B cell (primary cell): ENCODE data around the gene CFAP61. TPM values are rescaled to one million over a fixed set of nuclear protein-coding genes. Genes with fewer than 3 reads are reported as not detected.

ENCODE experiments used
- ATAC-seq: fragments of 200-7000 bp; cut with Tn5 transposase; one replicate; pipeline ENCODE4 v1.10.0; 2021; ENCODE audit warnings: low read depth, mild to moderate bottlenecking, moderate number of reproducible peaks, moderate library complexity
- CTCF ChIA-PET: fragments of 350-600 bp; sonication (Branson Sonifier 250); formaldehyde crosslinking; loops from one replicate; lab custom pipeline; 2021; ENCODE audit warnings: antibody characterized with exemption, inconsistent platforms; lab: Charles Lee
- POLR2A ChIA-PET: fragments of 350-600 bp; sonication (Branson Sonifier 250); formaldehyde crosslinking; loops from one replicate; lab custom pipeline; 2021; ENCODE audit warnings: antibody characterized with exemption; lab: Charles Lee
- DNase-seq: peaks from one replicate; pipeline ENCODE4 v3.0.0; 2013
- H2AFZ ChIP-seq: 2 replicates; pipeline ENCODE4 v1.6.1; 2012; ENCODE audit warnings: mild to moderate bottlenecking, low read depth, low read length; ENCODE audit not compliant: insufficient read depth, poor library complexity, severe bottlenecking
- H3K27ac ChIP-seq, 2 donors: 1 replicate in 1 of 2; 2 replicates in 1 of 2; pipeline ENCODE4 v1.5.1; 2012 to 2013; ENCODE audit warnings: low read length in 2 of 2, mild to moderate bottlenecking in 2 of 2, moderate library complexity in 1 of 2
- H3K27me3 ChIP-seq, 4 experiments: fragments of 200-600 bp in 1 of 4; sonication (generic) in 1 of 4; replicated peaks in 1 of 4; 1 replicate in 2 of 4; 2 replicates in 2 of 4; pipeline versions ENCODE4 v1.6.1 to v1.7.0; 2013 to 2016; ENCODE audit warnings: low read length in 3 of 4, mild to moderate bottlenecking in 2 of 4, mixed read lengths in 1 of 4, moderate library complexity in 1 of 4; ENCODE audit not compliant: insufficient read depth in 4 of 4, control insufficient read depth in 3 of 4; ENCODE audit errors: control extremely low read depth in 1 of 4
- H3K36me3 ChIP-seq, 2 experiments: replicated peaks in 1 of 2; 1 replicate in 1 of 2; 2 replicates in 1 of 2; pipeline versions ENCODE4 v1.6.1 to v1.7.1; 2013; ENCODE audit warnings: low read length in 1 of 2; ENCODE audit not compliant: insufficient read depth in 2 of 2, control insufficient read depth in 1 of 2; ENCODE audit errors: control extremely low read depth in 1 of 2, extremely low read depth in 1 of 2
- H3K4me1 ChIP-seq, 2 donors: fragments of 200-600 bp in 1 of 2; sonication (generic) in 1 of 2; 1 replicate in 1 of 2; 2 replicates in 1 of 2; pipeline versions ENCODE4 v1.5.1 to v1.6.1; 2013 to 2017; ENCODE audit warnings: low read length in 2 of 2; ENCODE audit not compliant: control insufficient read depth in 2 of 2, insufficient read depth in 2 of 2
- H3K4me2 ChIP-seq: replicated peaks from 2 replicates; pipeline ENCODE3; 2012; ENCODE audit warnings: mild to moderate bottlenecking, low read depth, low read length; ENCODE audit not compliant: poor library complexity, severe bottlenecking
- H3K4me3 ChIP-seq, 5 experiments: fragments of 200-600 bp in 1 of 5; sonication (generic) in 1 of 5; 1 replicate in 3 of 5; 2 replicates in 2 of 5; pipeline versions ENCODE4 v1.5.1 to v1.7.0; 2011 to 2016; ENCODE audit warnings: low read length in 4 of 5, mild to moderate bottlenecking in 4 of 5, low read depth in 2 of 5, control low read depth in 1 of 5, moderate library complexity in 1 of 5; ENCODE audit not compliant: insufficient read depth in 1 of 5; ENCODE audit errors: control extremely low read depth in 1 of 5, extremely low read depth in 1 of 5
- H3K79me2 ChIP-seq: fragments of 200-600 bp; sonication (generic); one replicate; pipeline ENCODE4 v1.6.0; 2016; ENCODE audit warnings: low read length; ENCODE audit not compliant: control insufficient read depth, insufficient read depth
- H3K9ac ChIP-seq: fragments of 200-600 bp; sonication (generic); 2 replicates; pipeline ENCODE4 v1.6.1; 2017; ENCODE audit warnings: mild to moderate bottlenecking, low read length, moderate library complexity
- H3K9me3 ChIP-seq, 3 donors: one replicate each; pipeline versions ENCODE4 v1.6.1 to v1.7.1; 2013; ENCODE audit warnings: low read length in 2 of 3; ENCODE audit not compliant: control insufficient read depth in 2 of 3, insufficient read depth in 1 of 3; ENCODE audit errors: control extremely low read depth in 1 of 3
- H4K20me1 ChIP-seq: 2 replicates; pipeline ENCODE4 v1.6.0; 2012; ENCODE audit warnings: mild to moderate bottlenecking, low read length; ENCODE audit not compliant: insufficient read depth, control insufficient read depth, poor library complexity, severe bottlenecking
- H3K27ac Mint-ChIP-seq: one replicate; pipeline ENCODE4 v1.8.0; 2021; ENCODE audit warnings: mixed read lengths
- H3K27me3 Mint-ChIP-seq: one replicate; pipeline ENCODE4 v1.8.0; 2021; ENCODE audit warnings: mixed read lengths
- H3K4me1 Mint-ChIP-seq: one replicate; pipeline ENCODE4 v1.8.0; 2021; ENCODE audit warnings: mixed read lengths
- H3K4me3 Mint-ChIP-seq: one replicate; pipeline ENCODE4 v1.8.0; 2021; ENCODE audit warnings: mixed read lengths
- H3K9me3 Mint-ChIP-seq: one replicate; pipeline ENCODE4 v1.8.0; 2022; ENCODE audit warnings: mixed read lengths; ENCODE audit not compliant: insufficient read depth
- EZH2 ChIP-seq: IDR thresholded peaks from 2 replicates; pipeline ENCODE4 v1.6.1; 2012; ENCODE audit warnings: borderline replicate concordance, low read depth, mild to moderate bottlenecking, moderate library complexity, low read length; ENCODE audit not compliant: insufficient read depth, poor library complexity, severe bottlenecking
- WGBS: methylation state at CpG from one replicate; pipeline ENCODE4 v1.1.5; 2013; ENCODE audit warnings: missing lambda C conversion rate; ENCODE audit not compliant: insufficient coverage; 5-methylcytosine and 5-hydroxymethylcytosine counted together
- intact Hi-C: fragments of 100-400 bp; cut with micrococcal nuclease; formaldehyde crosslinking; loops from one replicate; pipeline ENCODE4 v1.10.0; 2022
- polyA plus RNA-seq: library from polyadenylated mRNA; depleted of rRNA; stranded (reverse); fragments of >200 nt; gene quantifications from 2 replicates; pipeline ENCODE4 v1.2.3, GENCODE V29; 2012
- total RNA-seq, 2 donors: library from RNA; stranded (reverse); fragments of 120-200 nt in 1 of 2; gene quantifications; 1 replicate in 1 of 2; 2 replicates in 1 of 2; pipeline versions ENCODE4 v1.2.3 to v1.2.4, GENCODE V29; 2013 to 2022
- TF ChIP-seq, protein P1 (sequence below): fragments of 200-600 bp; IDR thresholded peaks from one replicate; pipeline ENCODE4 v1.8.0; 2022; ENCODE audit warnings: antibody characterized with exemption, mild to moderate bottlenecking

Gene CFAP61
- total and polyA plus RNA-seq, 2 donors (not counting 1 experiment from before 2014, with no cell fraction given) = not detected

DNA sequence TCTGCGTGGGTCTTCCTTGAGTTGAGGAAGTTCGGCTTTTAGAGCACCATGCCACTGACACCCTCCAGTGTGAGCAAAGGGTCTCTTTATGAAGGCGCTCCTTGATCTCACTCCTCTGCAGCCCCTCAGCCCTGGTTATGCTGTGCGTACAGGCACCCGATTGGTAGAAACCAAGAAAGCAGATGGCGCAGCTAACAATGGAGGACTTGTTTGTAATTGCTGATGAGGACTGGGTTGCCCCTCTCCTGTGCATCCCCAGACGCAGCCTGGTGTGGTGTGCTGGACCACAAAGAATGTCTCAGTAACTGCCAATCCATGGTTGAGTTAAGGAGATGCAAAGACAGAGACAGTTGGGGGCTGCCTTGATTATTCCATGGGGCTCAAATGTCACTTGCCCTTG lies 345.8 kb downstream of the CFAP61 start:
- Mint-ChIP-seq H3K4me1 (no peaks in the 10 kb centered on the region), H3K27me3 (no peaks in the 10 kb centered on the region), H3K9me3 (no peaks in the 10 kb centered on the region), H3K27ac (no peak overlapping the region), H3K4me3 (no peak overlapping the region)
- TF ChIP-seq, protein P1, sequence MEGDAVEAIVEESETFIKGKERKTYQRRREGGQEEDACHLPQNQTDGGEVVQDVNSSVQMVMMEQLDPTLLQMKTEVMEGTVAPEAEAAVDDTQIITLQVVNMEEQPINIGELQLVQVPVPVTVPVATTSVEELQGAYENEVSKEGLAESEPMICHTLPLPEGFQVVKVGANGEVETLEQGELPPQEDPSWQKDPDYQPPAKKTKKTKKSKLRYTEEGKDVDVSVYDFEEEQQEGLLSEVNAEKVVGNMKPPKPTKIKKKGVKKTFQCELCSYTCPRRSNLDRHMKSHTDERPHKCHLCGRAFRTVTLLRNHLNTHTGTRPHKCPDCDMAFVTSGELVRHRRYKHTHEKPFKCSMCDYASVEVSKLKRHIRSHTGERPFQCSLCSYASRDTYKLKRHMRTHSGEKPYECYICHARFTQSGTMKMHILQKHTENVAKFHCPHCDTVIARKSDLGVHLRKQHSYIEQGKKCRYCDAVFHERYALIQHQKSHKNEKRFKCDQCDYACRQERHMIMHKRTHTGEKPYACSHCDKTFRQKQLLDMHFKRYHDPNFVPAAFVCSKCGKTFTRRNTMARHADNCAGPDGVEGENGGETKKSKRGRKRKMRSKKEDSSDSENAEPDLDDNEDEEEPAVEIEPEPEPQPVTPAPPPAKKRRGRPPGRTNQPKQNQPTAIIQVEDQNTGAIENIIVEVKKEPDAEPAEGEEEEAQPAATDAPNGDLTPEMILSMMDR = no peak
- no peak for TF ChIP-seq EZH2
- CTCF ChIA-PET = no interaction called here
- Histone ChIP-seq H3K27me3 (no peaks in the 10 kb centered on the region), H3K4me1 (no peaks in the 10 kb centered on the region), H3K9me3 (no peaks in the 10 kb centered on the region), H3K27ac (no peak overlapping the region), H3K9ac (no peak overlapping the region), H2AFZ (no peak overlapping the region), H3K4me3 (no peak overlapping the region), H3K79me2 (no peaks in the 10 kb centered on the region), H4K20me1 (no peaks in the 10 kb centered on the region), H3K36me3 (peaks cover 0 to 3% of the 10 kb centered on the region in 2 experiments), H3K4me2 (no peak overlapping the region)
- ATAC-seq (no peak), DNase-seq (no peak)
- intact Hi-C loops = no loop called here
- WGBS = 94% methylated on average over 6 of the region's 7 CpGs
- POLR2A ChIA-PET = no interaction called here

DNA sequence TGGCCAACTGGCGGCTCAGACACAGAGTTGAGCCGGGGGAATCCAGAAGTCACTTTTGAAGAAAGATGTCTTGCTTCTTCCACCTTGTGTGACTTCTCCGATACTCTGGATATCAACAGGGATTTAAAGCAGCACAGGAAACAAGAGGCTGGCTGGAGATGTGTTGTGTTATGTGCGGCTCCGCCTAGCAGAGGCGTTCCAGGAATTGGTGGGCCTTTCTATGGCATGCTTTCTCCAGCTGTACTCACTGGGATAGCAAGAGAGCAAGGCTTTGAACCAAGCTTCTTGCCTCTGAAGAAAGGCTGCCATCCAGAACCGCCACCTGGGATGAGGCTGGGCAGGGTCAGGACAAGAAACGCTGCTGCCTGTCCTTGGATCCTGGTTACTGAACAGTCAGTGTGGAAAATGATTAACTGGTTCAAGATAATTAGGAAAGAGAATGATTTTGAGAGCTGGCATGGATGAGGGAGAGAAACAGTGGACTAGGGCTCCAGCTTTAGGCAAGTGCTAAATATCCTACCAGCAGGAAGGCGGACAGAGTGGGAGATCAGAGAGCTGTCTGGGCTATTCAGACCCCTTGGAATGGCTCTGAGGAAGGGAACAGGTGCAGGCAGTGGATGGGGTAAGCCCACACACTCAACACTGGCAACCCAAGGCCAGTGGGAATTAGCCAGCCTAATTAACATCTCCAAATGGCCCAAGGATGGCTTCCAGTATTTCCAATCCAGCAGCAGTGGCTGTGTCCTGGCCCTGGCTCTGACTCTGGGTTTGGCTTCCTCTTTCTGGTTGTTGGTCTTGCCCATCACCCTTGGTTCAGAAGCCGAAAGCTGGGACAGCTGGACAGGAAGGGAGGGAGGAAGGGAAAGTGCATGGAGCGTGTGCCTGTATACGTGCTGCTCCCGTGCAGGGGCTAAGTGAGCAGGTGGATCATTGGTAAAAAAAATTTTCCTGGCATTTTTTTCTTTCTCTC lies 347.5 kb downstream of the CFAP61 start:
- no peak for DNase-seq
- Mint-ChIP-seq H3K27me3 (no peaks in the 10 kb centered on the region), H3K4me3 (no peak overlapping the region), H3K4me1 (no peaks in the 10 kb centered on the region), H3K27ac (no peak overlapping the region), H3K9me3 (no peaks in the 10 kb centered on the region)
- intact Hi-C loops = no loop called here
- ATAC-seq = no peak
- H3K4me2 ChIP-seq = no peak overlapping the region
- no peaks in the 10 kb centered on the region for H3K79me2 ChIP-seq
- TF ChIP-seq, protein P1 = no peak
- TF ChIP-seq EZH2 = no peak
- H4K20me1 ChIP-seq = no peaks in the 10 kb centered on the region
- 96% methylated on average over 11 of the region's 13 CpGs for WGBS
- no peak overlapping the region for H3K27ac ChIP-seq
- ChIA-PET POLR2A (no interaction called here), CTCF (interaction anchor here (0.5 kb wide), 1 partner anchor 358 kb away, joined by 3 read pairs; no protein-coding TSS in a partner anchor)
- no peaks in the 10 kb centered on the region for H3K9me3 ChIP-seq
- H3K36me3 ChIP-seq = peaks cover 0 to 2% of the 10 kb centered on the region in 2 experiments
- H3K4me3 ChIP-seq = no peak overlapping the region
- H3K4me1 ChIP-seq = no peaks in the 10 kb centered on the region
- H3K27me3 ChIP-seq = no peaks in the 10 kb centered on the region
- H2AFZ ChIP-seq = no peak overlapping the region
- no peak overlapping the region for H3K9ac ChIP-seq
